SU-DHL-6 (cell line): ENCODE data around the gene ID3.

Experiments used
- H2AFZ ChIP-seq: fragments of 200-600 bp; sonication (generic); 2 replicates; pipeline ENCODE4 v1.6.1; 2014; ENCODE audit warnings: low read depth, mild to moderate bottlenecking, moderate library complexity, mixed read lengths, antibody characterized with exemption, low read length; ENCODE audit not compliant: severe bottlenecking
- H3F3A ChIP-seq: fragments of 200-600 bp; shearing (Covaris generic); 2 replicates; pipeline ENCODE4 v1.6.0; 2016; ENCODE audit warnings: antibody characterized with exemption, mild to moderate bottlenecking; ENCODE audit not compliant: insufficient read depth
- H3K27ac ChIP-seq: fragments of 200-600 bp; sonication (generic); 2 replicates; pipeline ENCODE4 v1.5.1; 2016; ENCODE audit warnings: low read depth, mild to moderate bottlenecking, low read length, moderate library complexity, mixed read lengths
- H3K27me3 ChIP-seq: fragments of 200-600 bp; sonication (generic), shearing (Covaris generic); 2 replicates; pipeline ENCODE4 v1.6.0; 2014; ENCODE audit warnings: mild to moderate bottlenecking, low read length
- H3K36me3 ChIP-seq: fragments of 200-600 bp; sonication (generic); 2 replicates; pipeline ENCODE4 v1.6.1; 2014; ENCODE audit warnings: mild to moderate bottlenecking, low read length, mixed read lengths
- H3K4me2 ChIP-seq: fragments of 300-600, 200-600 bp; shearing (Covaris generic), sonication (generic); 2 replicates; pipeline ENCODE4 v1.6.0; 2014; ENCODE audit warnings: low read length, low read depth, mild to moderate bottlenecking; ENCODE audit not compliant: poor library complexity, severe bottlenecking
- H3K4me3 ChIP-seq: fragments of 200-600 bp; sonication (generic); 2 replicates; pipeline ENCODE4 v1.5.1; 2014; ENCODE audit warnings: antibody characterized with exemption, low read length, mild to moderate bottlenecking, mixed read lengths; ENCODE audit not compliant: insufficient read depth, poor library complexity, severe bottlenecking
- H3K79me2 ChIP-seq: fragments of 200-600 bp; sonication (generic); 2 replicates; pipeline ENCODE4 v1.6.1; 2014; ENCODE audit warnings: mild to moderate bottlenecking, low read length, moderate library complexity; ENCODE audit not compliant: insufficient read depth
- H3K9ac ChIP-seq: fragments of 200-600 bp; sonication (generic); 2 replicates; pipeline ENCODE4 v1.7.0; 2014; ENCODE audit warnings: mild to moderate bottlenecking, low read length
- H3K9me2 ChIP-seq: fragments of 200-600 bp; sonication (generic); replicated peaks from 2 replicates; pipeline ENCODE4 v1.6.1; 2014; ENCODE audit warnings: low read length; ENCODE audit not compliant: insufficient read depth
- H3K9me3 ChIP-seq: fragments of 200-600 bp; sonication (generic); 2 replicates; pipeline ENCODE4 v1.6.1; 2014; ENCODE audit warnings: low read length, mixed read lengths; ENCODE audit not compliant: insufficient read depth
- H4K20me1 ChIP-seq: fragments of 200-600 bp; sonication (generic); 2 replicates; pipeline ENCODE4 v1.6.1; 2014; ENCODE audit warnings: low read depth, mild to moderate bottlenecking, antibody characterized with exemption, low read length, moderate library complexity, mixed read lengths
- EZH2phosphoT487 ChIP-seq: fragments of 200-600 bp; sonication (generic), shearing (Covaris generic); conservative IDR thresholded peaks from 2 replicates; pipeline ENCODE4 v1.6.1; 2018; ENCODE audit warnings: mild to moderate bottlenecking, antibody characterized with exemption, low read length, moderate library complexity, mixed read lengths
- TF ChIP-seq, protein P1 (sequence below): fragments of 200-600 bp; sonication (generic); IDR thresholded peaks from one replicate; pipeline ENCODE4 v1.5.1; 2017; ENCODE audit warnings: antibody characterized with exemption, mild to moderate bottlenecking, low read length, moderate library complexity; ENCODE audit not compliant: insufficient read depth, poor library complexity, severe bottlenecking

Gene ID3

DNA sequence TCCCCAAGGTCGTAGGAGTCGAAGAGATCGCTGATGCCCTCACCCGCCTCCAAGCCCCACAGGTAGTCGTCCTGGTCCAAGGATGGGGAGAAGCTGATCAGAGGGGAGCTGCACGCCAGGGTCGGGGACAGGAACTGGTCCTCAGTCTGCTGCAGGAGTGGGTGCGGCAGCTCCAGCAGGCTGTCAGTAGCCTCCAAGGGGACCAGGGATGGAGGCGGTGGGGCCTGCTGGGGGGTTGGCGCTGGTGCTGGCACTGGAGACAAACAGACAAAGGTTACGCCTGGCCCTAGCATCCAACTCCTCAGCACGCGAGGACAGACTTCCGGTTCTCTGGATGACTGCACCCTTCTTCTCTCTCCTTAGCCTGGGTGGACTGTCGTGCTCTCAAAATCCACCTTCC is 49.4 kb downstream of the ID3 start:
- peaks cover 11% of the 10 kb centered on the region; the same call in 1 of the 2 replicates for H3K36me3 ChIP-seq

More for the DNA sequence above, 49.4 kb downstream of the ID3 start:
- Histone ChIP-seq H3K9me2 (no peaks in the 10 kb centered on the region), H4K20me1 (no peaks in the 10 kb centered on the region), H3F3A (peaks cover 22% of the 10 kb centered on the region), H3K9me3 (no peaks in the 10 kb centered on the region), H3K4me2 (no peak overlapping the region), H3K4me3 (no peak overlapping the region), H3K79me2 (no peaks in the 10 kb centered on the region), H3K27ac (no peak overlapping the region), H3K9ac (no peak overlapping the region), H2AFZ (no peak overlapping the region), H3K27me3 (no peaks in the 10 kb centered on the region)
- no peak for TF ChIP-seq EZH2phosphoT487
- TF ChIP-seq, protein P1, sequence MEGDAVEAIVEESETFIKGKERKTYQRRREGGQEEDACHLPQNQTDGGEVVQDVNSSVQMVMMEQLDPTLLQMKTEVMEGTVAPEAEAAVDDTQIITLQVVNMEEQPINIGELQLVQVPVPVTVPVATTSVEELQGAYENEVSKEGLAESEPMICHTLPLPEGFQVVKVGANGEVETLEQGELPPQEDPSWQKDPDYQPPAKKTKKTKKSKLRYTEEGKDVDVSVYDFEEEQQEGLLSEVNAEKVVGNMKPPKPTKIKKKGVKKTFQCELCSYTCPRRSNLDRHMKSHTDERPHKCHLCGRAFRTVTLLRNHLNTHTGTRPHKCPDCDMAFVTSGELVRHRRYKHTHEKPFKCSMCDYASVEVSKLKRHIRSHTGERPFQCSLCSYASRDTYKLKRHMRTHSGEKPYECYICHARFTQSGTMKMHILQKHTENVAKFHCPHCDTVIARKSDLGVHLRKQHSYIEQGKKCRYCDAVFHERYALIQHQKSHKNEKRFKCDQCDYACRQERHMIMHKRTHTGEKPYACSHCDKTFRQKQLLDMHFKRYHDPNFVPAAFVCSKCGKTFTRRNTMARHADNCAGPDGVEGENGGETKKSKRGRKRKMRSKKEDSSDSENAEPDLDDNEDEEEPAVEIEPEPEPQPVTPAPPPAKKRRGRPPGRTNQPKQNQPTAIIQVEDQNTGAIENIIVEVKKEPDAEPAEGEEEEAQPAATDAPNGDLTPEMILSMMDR, result no peak
